Measurements from ENCODE around the gene FAM234B. TPM values are rescaled to one million over a fixed set of nuclear protein-coding genes. Genes with fewer than 3 reads are reported as not detected.

Gene FAM234B
- total and polyA plus RNA-seq, 2 of the 8 experiments (the other 6 are each of a cell fraction or from before 2014, with no cell fraction given): 12.5 to 29.1 TPM

GRCh38 chr12:13085968-13086686 is 41.9 kb downstream of the FAM234B start (continued):
- no peak for TF ChIP-seq E2F6 (IDR thresholded peaks at IDR 0.05)
- TF ChIP-seq CHD1 (IDR thresholded peaks at IDR 0.05; ENCODE audit: low read depth, low read length): no peak
- no peak for TF ChIP-seq MAX (IDR thresholded peaks at IDR 0.05)
- TF ChIP-seq EP300 (IDR thresholded peaks at IDR 0.05; ENCODE audit: borderline replicate concordance in 1 of 2, low read depth in 2 of 2, low read length in 2 of 2): no peak
- TF ChIP-seq CBX8 (IDR thresholded peaks at IDR 0.05; ENCODE audit: borderline replicate concordance, low read depth, low read length): no peak
- TF ChIP-seq RAD21 (IDR thresholded peaks at IDR 0.05 in 1 of 2, conservative IDR thresholded peaks at IDR 0.05 in 1 of 2; ENCODE audit: low read depth in 2 of 2, low read length in 2 of 2): no peak
